SU-DHL-6 (cell line): ENCODE measurements around the gene MRPS27.

Experiments used
- H2AFZ ChIP-seq: fragments of 200-600 bp; sonication (generic); 2 replicates; pipeline ENCODE4 v1.6.1; 2014; ENCODE audit warnings: low read depth, mild to moderate bottlenecking, moderate library complexity, mixed read lengths, antibody characterized with exemption, low read length; ENCODE audit not compliant: severe bottlenecking
- H3F3A ChIP-seq: fragments of 200-600 bp; shearing (Covaris generic); 2 replicates; pipeline ENCODE4 v1.6.0; 2016; ENCODE audit warnings: antibody characterized with exemption, mild to moderate bottlenecking; ENCODE audit not compliant: insufficient read depth
- H3K27ac ChIP-seq: fragments of 200-600 bp; sonication (generic); 2 replicates; pipeline ENCODE4 v1.5.1; 2016; ENCODE audit warnings: low read depth, mild to moderate bottlenecking, low read length, moderate library complexity, mixed read lengths
- H3K27me3 ChIP-seq: fragments of 200-600 bp; sonication (generic), shearing (Covaris generic); 2 replicates; pipeline ENCODE4 v1.6.0; 2014; ENCODE audit warnings: mild to moderate bottlenecking, low read length
- H3K36me3 ChIP-seq: fragments of 200-600 bp; sonication (generic); 2 replicates; pipeline ENCODE4 v1.6.1; 2014; ENCODE audit warnings: mild to moderate bottlenecking, low read length, mixed read lengths
- H3K4me2 ChIP-seq: fragments of 300-600, 200-600 bp; shearing (Covaris generic), sonication (generic); 2 replicates; pipeline ENCODE4 v1.6.0; 2014; ENCODE audit warnings: low read length, low read depth, mild to moderate bottlenecking; ENCODE audit not compliant: poor library complexity, severe bottlenecking
- H3K4me3 ChIP-seq: fragments of 200-600 bp; sonication (generic); 2 replicates; pipeline ENCODE4 v1.5.1; 2014; ENCODE audit warnings: antibody characterized with exemption, low read length, mild to moderate bottlenecking, mixed read lengths; ENCODE audit not compliant: insufficient read depth, poor library complexity, severe bottlenecking
- H3K79me2 ChIP-seq: fragments of 200-600 bp; sonication (generic); 2 replicates; pipeline ENCODE4 v1.6.1; 2014; ENCODE audit warnings: mild to moderate bottlenecking, low read length, moderate library complexity; ENCODE audit not compliant: insufficient read depth
- H3K9ac ChIP-seq: fragments of 200-600 bp; sonication (generic); 2 replicates; pipeline ENCODE4 v1.7.0; 2014; ENCODE audit warnings: mild to moderate bottlenecking, low read length
- H3K9me2 ChIP-seq: fragments of 200-600 bp; sonication (generic); replicated peaks from 2 replicates; pipeline ENCODE4 v1.6.1; 2014; ENCODE audit warnings: low read length; ENCODE audit not compliant: insufficient read depth
- H3K9me3 ChIP-seq: fragments of 200-600 bp; sonication (generic); 2 replicates; pipeline ENCODE4 v1.6.1; 2014; ENCODE audit warnings: low read length, mixed read lengths; ENCODE audit not compliant: insufficient read depth
- H4K20me1 ChIP-seq: fragments of 200-600 bp; sonication (generic); 2 replicates; pipeline ENCODE4 v1.6.1; 2014; ENCODE audit warnings: low read depth, mild to moderate bottlenecking, antibody characterized with exemption, low read length, moderate library complexity, mixed read lengths
- CTCF ChIP-seq: fragments of 200-600 bp; sonication (generic); IDR thresholded peaks from one replicate; pipeline ENCODE4 v1.5.1; 2017; ENCODE audit warnings: antibody characterized with exemption, mild to moderate bottlenecking, low read length, moderate library complexity; ENCODE audit not compliant: insufficient read depth, poor library complexity, severe bottlenecking
- EZH2phosphoT487 ChIP-seq: fragments of 200-600 bp; sonication (generic), shearing (Covaris generic); conservative IDR thresholded peaks from 2 replicates; pipeline ENCODE4 v1.6.1; 2018; ENCODE audit warnings: mild to moderate bottlenecking, antibody characterized with exemption, low read length, moderate library complexity, mixed read lengths

MRPS27 gene

GRCh38 chr5:72368271-72368670 lies 48.2 kb upstream of the MRPS27 start:
- Histone ChIP-seq H3K27me3 (no peaks in the 10 kb centered on the region), H4K20me1 (no peaks in the 10 kb centered on the region), H3K9me3 (no peaks in the 10 kb centered on the region), H3K79me2 (no peaks in the 10 kb centered on the region), H3K9ac (no peak overlapping the region), H3K4me2 (no peak overlapping the region), H3K4me3 (no peak overlapping the region), H3K9me2 (no peaks in the 10 kb centered on the region), H3F3A (no peaks in the 10 kb centered on the region), H3K36me3 (no peaks in the 10 kb centered on the region), H2AFZ (no peak overlapping the region), H3K27ac (no peak overlapping the region)
- TF ChIP-seq CTCF (no peak), EZH2phosphoT487 (no peak)

GRCh38 chr5:72366324-72366976 lies 46.4 kb upstream of the MRPS27 start:
- no peak overlapping the region for H3K27ac ChIP-seq
- H3K9me3 ChIP-seq, result no peaks in the 10 kb centered on the region
- no peak overlapping the region for H3K4me3 ChIP-seq
- H3K36me3 ChIP-seq, result no peaks in the 10 kb centered on the region
- H3K9ac ChIP-seq, result no peak overlapping the region
- H3F3A ChIP-seq, result no peaks in the 10 kb centered on the region
- no peaks in the 10 kb centered on the region for H3K9me2 ChIP-seq
- no peak for TF ChIP-seq EZH2phosphoT487
- peak; percentile 76 for TF ChIP-seq CTCF
- no peaks in the 10 kb centered on the region for H3K79me2 ChIP-seq
- H2AFZ ChIP-seq, result peak overlapping the region; percentile 49
- H3K27me3 ChIP-seq, result no peaks in the 10 kb centered on the region
- H4K20me1 ChIP-seq, result no peaks in the 10 kb centered on the region
- H3K4me2 ChIP-seq, result no peak overlapping the region

GRCh38 chr5:72364951-72365350 lies 44.9 kb upstream of the MRPS27 start:
- H2AFZ ChIP-seq, result no peak overlapping the region
- H3K36me3 ChIP-seq, result no peaks in the 10 kb centered on the region
- H3K9me3 ChIP-seq, result no peaks in the 10 kb centered on the region
- no peak overlapping the region for H3K4me2 ChIP-seq
- H3K9me2 ChIP-seq, result no peaks in the 10 kb centered on the region
- no peaks in the 10 kb centered on the region for H3K27me3 ChIP-seq
- no peak overlapping the region for H3K27ac ChIP-seq
- H3K4me3 ChIP-seq, result no peak overlapping the region
- H3F3A ChIP-seq, result no peaks in the 10 kb centered on the region
- no peak overlapping the region for H3K9ac ChIP-seq
- no peaks in the 10 kb centered on the region for H3K79me2 ChIP-seq
- no peaks in the 10 kb centered on the region for H4K20me1 ChIP-seq
- TF ChIP-seq CTCF, result no peak
- no peak for TF ChIP-seq EZH2phosphoT487
